Kidney (tissue), 14 donors: ENCODE data around the gene SPEG. TPM values are rescaled to one million over a fixed set of nuclear protein-coding genes. Genes with fewer than 3 reads are reported as not detected.

ENCODE experiments used
- DNase-seq, 5 donors: peaks; one replicate each; pipeline ENCODE4 v3.0.0-alpha.2; 2013 to 2020
- FAIRE-seq: peaks from 2 replicates; lab custom pipeline; 2012; peaks lifted over from hg19 to GRCh38; lab: Jason Lieb, UNC
- H3K27ac ChIP-seq, 2 donors: one replicate each; pipeline ENCODE4 v1.7.0; 2013; ENCODE audit warnings: low read depth in 2 of 2, low read length in 2 of 2, inconsistent platforms in 1 of 2
- H3K27me3 ChIP-seq: one replicate; pipeline ENCODE4 v1.7.1; 2013; ENCODE audit warnings: low read length, inconsistent platforms; ENCODE audit not compliant: control insufficient read depth, insufficient read depth
- H3K36me3 ChIP-seq, 3 donors: one replicate each; pipeline versions ENCODE4 v1.7.0 to v1.7.1; 2013; ENCODE audit warnings: low read length in 3 of 3, control low read depth in 1 of 3, inconsistent platforms in 1 of 3; ENCODE audit not compliant: insufficient read depth in 3 of 3, control insufficient read depth in 2 of 3
- H3K4me1 ChIP-seq, 3 donors: one replicate each; pipeline versions ENCODE4 v1.7.0 to v1.7.1; 2013; ENCODE audit warnings: low read length in 3 of 3, inconsistent platforms in 1 of 3, low read depth in 1 of 3; ENCODE audit not compliant: control insufficient read depth in 2 of 3, insufficient read depth in 2 of 3
- H3K4me3 ChIP-seq, 3 donors: one replicate each; pipeline versions ENCODE4 v1.7.0 to v1.8.1; 2013; ENCODE audit warnings: low read length in 3 of 3, control low read depth in 1 of 3, inconsistent platforms in 1 of 3
- H3K9ac ChIP-seq, 3 donors: one replicate each; pipeline versions ENCODE4 v1.7.0 to v1.7.1; 2013; ENCODE audit warnings: low read length in 3 of 3, control low read depth in 1 of 3, inconsistent platforms in 1 of 3
- H3K9me3 ChIP-seq, 3 donors: one replicate each; pipeline versions ENCODE4 v1.7.0 to v1.7.1; 2013; ENCODE audit warnings: low read length in 3 of 3, control low read depth in 1 of 3, inconsistent platforms in 1 of 3; ENCODE audit not compliant: control insufficient read depth in 2 of 3, insufficient read depth in 1 of 3
- CTCF ChIP-seq: IDR thresholded peaks from 3 replicates; pipeline ENCODE4 v1.5.1; 2012; ENCODE audit warnings: mild to moderate bottlenecking, moderate library complexity, borderline replicate concordance; ENCODE audit not compliant: insufficient read depth; ENCODE audit errors: extremely low read depth
- intact Hi-C: fragments of 100-400 bp; cut with DNase I; formaldehyde crosslinking; loops from one replicate; pipeline ENCODE4 v1.11.1; 2022
- polyA plus RNA-seq: library from polyadenylated mRNA; stranded (reverse); fragments of 350-450 nt; fragmentation: Illumina TruSeq; extraction: RNeasy Lipid Tissue Mini Kit (QIAGEN cat#74804); gene quantifications from one replicate; pipeline ENCODE4 v1.2.3, GENCODE V29; 2014; ENCODE audit warnings: low read depth, low replicate concordance; ENCODE audit not compliant: insufficient read depth
- total RNA-seq: library from RNA; stranded (reverse); fragmentation: NEBNext Ultra II Directional; extraction: Animal tissue kit (Norgen Biotek cat#: 25700); gene quantifications from one replicate; pipeline ENCODE4 v1.2.1, GENCODE V29; 2021
- donor health status: control.
- donor health status: control.
- donor health status: control.
- donor health status: control.
- donor health status: control.
- donor health status: DM: yes; HTN: yes; CAD: no.
- donor health status: Normal renal cell carcinoma (clear cell type).

SPEG gene
- total and polyA plus RNA-seq, 2 donors from 2014 or later: 13.1 to 26.6 TPM

- no peaks in the 10 kb centered on the region for H3K4me1 ChIP-seq
- no peak overlapping the region for H3K27ac ChIP-seq
- H3K9ac ChIP-seq: no peak overlapping the region
- TF ChIP-seq CTCF: no peak
- intact Hi-C loops: loop anchor here (10.0 kb wide), 1 partner anchor 48 kb away; no protein-coding TSS in a partner anchor
- peak in 1 of 5 donors; percentile 65 for DNase-seq
- no peaks in the 10 kb centered on the region for H3K9me3 ChIP-seq
- no peaks in the 10 kb centered on the region for H3K27me3 ChIP-seq
- FAIRE-seq: no peak
- H3K4me3 ChIP-seq: no peak overlapping the region
- H3K36me3 ChIP-seq: no peaks in the 10 kb centered on the region
Measured at GRCh38 chr2:219477179-219477578, 42.5 kb downstream of the SPEG start.

GRCh38 chr2:219477815-219478214 lies 43.2 kb downstream of the SPEG start:
- intact Hi-C loops: loop anchor here (10.0 kb wide), 1 partner anchor 47 kb away; no protein-coding TSS in a partner anchor
- peak in 1 of 5 donors; percentile 45 for DNase-seq
- Histone ChIP-seq H3K9ac (no peak overlapping the region), H3K27ac (no peak overlapping the region), H3K36me3 (no peaks in the 10 kb centered on the region), H3K4me1 (no peaks in the 10 kb centered on the region), H3K27me3 (no peaks in the 10 kb centered on the region), H3K4me3 (no peak overlapping the region), H3K9me3 (no peaks in the 10 kb centered on the region)
- no peak for TF ChIP-seq CTCF
- FAIRE-seq: no peak

- no peak for DNase-seq
- no peaks in the 10 kb centered on the region for H3K27me3 ChIP-seq
Measured at GRCh38 chr2:219478916-219479315, 44.3 kb downstream of the SPEG start.

More at GRCh38 chr2:219478916-219479315, 44.3 kb downstream of the SPEG start:
- Histone ChIP-seq H3K9ac (no peak overlapping the region), H3K36me3 (no peaks in the 10 kb centered on the region), H3K9me3 (no peaks in the 10 kb centered on the region), H3K4me3 (no peak overlapping the region), H3K27ac (no peak overlapping the region), H3K4me1 (no peaks in the 10 kb centered on the region)
- no peak for FAIRE-seq
- TF ChIP-seq CTCF: no peak
- intact Hi-C loops: loop anchor here (10.0 kb wide), 1 partner anchor 46 kb away; no protein-coding TSS in a partner anchor
